Endothelial cell of umbilical vein (primary cell): ENCODE results near the gene LRCH3. TPM values are rescaled to one million over a fixed set of nuclear protein-coding genes. Genes with fewer than 3 reads are reported as not detected.

Experiments used
- BruUV-seq: library from RNA; stranded (reverse); fragments of 400-500 nt; replicated peaks from 2 replicates; lab custom pipeline; 2021; lab: Mats Ljungman, UMichigan
- CTCF ChIA-PET: fragments of 300-600, 350-600 bp; sonication (Branson Sonifier 250); formaldehyde crosslinking; loops from one replicate; lab custom pipeline; 2021; ENCODE audit warnings: antibody characterized with exemption, inconsistent platforms; lab: Charles Lee
- POLR2A ChIA-PET: fragments of 300-600, 350-600 bp; sonication (Branson Sonifier 250); formaldehyde crosslinking; loops from one replicate; lab custom pipeline; 2021; ENCODE audit warnings: antibody characterized with exemption, inconsistent platforms; lab: Charles Lee
- DNase-seq: peaks from one replicate; pipeline ENCODE4 v3.0.0-alpha.2; 2011; ENCODE audit warnings: low read depth, low spot score
- FAIRE-seq: peaks from 2 replicates; lab custom pipeline; 2011; peaks lifted over from hg19 to GRCh38; lab: Jason Lieb, UNC
- H2AFZ ChIP-seq: 2 replicates; pipeline ENCODE4 v1.6.0; 2012; ENCODE audit warnings: low read depth, low read length, control low read depth, inconsistent platforms
- H3K27ac ChIP-seq: 2 replicates; pipeline ENCODE4 v1.5.1; 2011; ENCODE audit warnings: low read depth, mild to moderate bottlenecking, control low read depth, low read length, moderate library complexity; ENCODE audit not compliant: insufficient read depth
- H3K27me3 ChIP-seq, 2 experiments: 2 replicates each; pipeline versions ENCODE4 v1.6.0 to v1.6.1; 2011; ENCODE audit warnings: low read length in 2 of 2, mixed read lengths in 1 of 2; ENCODE audit not compliant: control insufficient read depth in 2 of 2, insufficient read depth in 2 of 2
- H3K36me3 ChIP-seq, 2 experiments: 2 replicates in 1 of 2; 3 replicates in 1 of 2; pipeline ENCODE4 v1.5.1; 2011; ENCODE audit warnings: low read length in 2 of 2, mild to moderate bottlenecking in 1 of 2, moderate library complexity in 1 of 2; ENCODE audit not compliant: control insufficient read depth in 2 of 2, insufficient read depth in 2 of 2; ENCODE audit errors: extremely low read depth in 1 of 2
- H3K4me1 ChIP-seq: 3 replicates; pipeline ENCODE4 v1.5.1; 2011; ENCODE audit warnings: mild to moderate bottlenecking, low read length; ENCODE audit not compliant: control insufficient read depth, insufficient read depth; ENCODE audit errors: extremely low read depth
- H3K4me2 ChIP-seq: 2 replicates; pipeline ENCODE4 v1.6.1; 2011; ENCODE audit warnings: low read length, control low read depth, mixed read lengths; ENCODE audit not compliant: insufficient read depth
- H3K4me3 ChIP-seq, 3 experiments: fragments of 200-600 bp in 1 of 3; sonication (generic), shearing (Covaris generic) in 1 of 3; replicated peaks in 1 of 3; 2 replicates each; pipeline ENCODE4 v1.5.1; 2011 to 2016; ENCODE audit warnings: control low read depth in 3 of 3, low read length in 3 of 3, mild to moderate bottlenecking in 2 of 3, inconsistent platforms in 1 of 3, low read depth in 1 of 3, moderate library complexity in 1 of 3; ENCODE audit not compliant: insufficient read depth in 1 of 3
- H3K79me2 ChIP-seq: 2 replicates; pipeline ENCODE4 v1.6.0; 2012; ENCODE audit warnings: low read length, inconsistent platforms; ENCODE audit not compliant: control insufficient read depth, insufficient read depth
- H3K9ac ChIP-seq: replicated peaks from 2 replicates; pipeline ENCODE3; 2011; ENCODE audit warnings: low read length, control low read depth; ENCODE audit not compliant: insufficient read depth; ENCODE audit errors: extremely low read depth
- H3K9me1 ChIP-seq: replicated peaks from 3 replicates; pipeline ENCODE4 v1.6.0; 2011; ENCODE audit warnings: mild to moderate bottlenecking, low read length; ENCODE audit not compliant: control insufficient read depth, insufficient read depth; ENCODE audit errors: extremely low read depth
- H3K9me3 ChIP-seq: replicated peaks from 2 replicates; pipeline ENCODE4 v1.5.1; 2012; ENCODE audit warnings: low read length, inconsistent platforms; ENCODE audit not compliant: control insufficient read depth, insufficient read depth
- H4K20me1 ChIP-seq: replicated peaks from 2 replicates; pipeline ENCODE3; 2011; ENCODE audit warnings: mild to moderate bottlenecking, low read length; ENCODE audit not compliant: control insufficient read depth, insufficient read depth; ENCODE audit errors: extremely low read depth
- CTCF ChIP-seq, 2 donors: IDR thresholded peaks; 1 replicate in 1 of 2; 2 replicates in 1 of 2; pipeline ENCODE4 v1.5.1; 2011; ENCODE audit warnings: low read length in 2 of 2, mild to moderate bottlenecking in 2 of 2, moderate library complexity in 2 of 2, control low read depth in 1 of 2, inconsistent platforms in 1 of 2, low read depth in 1 of 2; ENCODE audit not compliant: insufficient read depth in 1 of 2; ENCODE audit errors: extremely low read depth in 1 of 2
- EZH2 ChIP-seq: IDR thresholded peaks from 2 replicates; pipeline ENCODE4 v1.6.1; 2012; ENCODE audit warnings: borderline replicate concordance, low read depth, mild to moderate bottlenecking, moderate library complexity, low read length, inconsistent platforms; ENCODE audit not compliant: severe bottlenecking
- FOS ChIP-seq: IDR thresholded peaks from 2 replicates; pipeline ENCODE4 v1.6.1; 2011; ENCODE audit warnings: mild to moderate bottlenecking, low read length, moderate library complexity, borderline replicate concordance; ENCODE audit not compliant: insufficient read depth
- GATA2 ChIP-seq: IDR thresholded peaks from 2 replicates; pipeline ENCODE4 v1.7.0; 2011; ENCODE audit warnings: low read depth, mild to moderate bottlenecking, moderate library complexity, mixed read lengths, low read length; ENCODE audit not compliant: insufficient read length, insufficient read depth
- JUN ChIP-seq: IDR thresholded peaks from 2 replicates; pipeline ENCODE4 v1.6.1; 2011; ENCODE audit warnings: borderline replicate concordance, low read depth; ENCODE audit not compliant: insufficient read length, insufficient read depth
- MYC ChIP-seq: IDR thresholded peaks from one replicate; pipeline ENCODE4 v1.6.1; 2011; ENCODE audit warnings: mild to moderate bottlenecking, low read depth, low read length
- POLR2A ChIP-seq: IDR thresholded peaks from 2 replicates; pipeline ENCODE4 v1.6.1; 2012; ENCODE audit warnings: low read depth, mild to moderate bottlenecking, control low read depth, low read length
- POLR2AphosphoS5 ChIP-seq: IDR thresholded peaks from 2 replicates; pipeline ENCODE4 v1.6.1; 2012; ENCODE audit warnings: low read depth, mild to moderate bottlenecking, control low read depth, low read length, moderate library complexity; ENCODE audit not compliant: insufficient read depth
- dilution Hi-C: fragments of 300-500 bp; cut with MboI; formaldehyde crosslinking; loops from one replicate; pipeline ENCODE4 v1.15.0; 2019; ENCODE audit warnings: low sequenced_read_pairs; ENCODE audit not compliant: extremely low pct_ligation_motif_present
- intact Hi-C: fragments of 100-400 bp; cut with micrococcal nuclease; formaldehyde crosslinking; loops from one replicate; pipeline ENCODE4 v1.10.0; 2022
- polyA plus RNA-seq, 4 experiments: library from polyadenylated mRNA; depleted of rRNA in 3 of 4; stranded (reverse) in 3 of 4; unstranded in 1 of 4; fragments of >200 nt; gene quantifications; 2 replicates each; pipeline versions ENCODE4 v1.2.1 to v1.2.3, GENCODE V29; 2011 to 2012; ENCODE audit warnings: missing spikeins in 1 of 4
- total RNA-seq: library from RNA; stranded (reverse); gene quantifications from 2 replicates; pipeline ENCODE4 v1.2.3, GENCODE V29; 2021
- TF ChIP-seq, protein P1 (sequence below): IDR thresholded peaks from 2 replicates; pipeline ENCODE4 v1.6.1; 2011; ENCODE audit not compliant: insufficient read depth, insufficient read length

The LRCH3 gene
- total and polyA plus RNA-seq, 2 donors (not counting 3 experiments of a cell fraction or from before 2014, with no cell fraction given): 43.9 to 60.3 TPM

DNA sequence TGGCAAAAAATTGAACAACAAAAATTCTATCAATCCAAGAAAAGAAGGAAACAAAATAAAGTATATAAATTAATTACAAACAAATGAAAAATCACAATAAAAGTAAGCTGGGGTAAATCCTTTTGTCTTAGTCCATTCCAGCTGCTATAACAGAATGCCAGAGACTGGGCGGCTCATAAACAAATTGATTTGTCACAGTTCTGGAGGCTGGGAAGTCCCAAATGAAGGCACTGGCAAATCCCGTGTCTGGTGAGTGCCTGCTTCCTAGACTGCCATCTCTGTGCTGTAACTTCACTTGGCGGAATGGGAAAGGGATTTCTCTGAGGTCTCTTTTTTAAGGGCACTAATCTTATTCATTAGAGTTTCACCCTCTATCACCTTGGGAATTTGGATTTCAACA lies 105.4 kb downstream of the LRCH3 start:
- no peaks in the 10 kb centered on the region for H4K20me1 ChIP-seq
- dilution Hi-C loops: no loop called here
- H3K4me3 ChIP-seq: no peak overlapping the region
- no peak overlapping the region for H3K27ac ChIP-seq
- H3K79me2 ChIP-seq: no peaks in the 10 kb centered on the region
- ChIA-PET POLR2A (no interaction called here), CTCF (interaction anchor here (1.5 kb wide), 1 partner anchor 16 kb away, joined by 4 read pairs; no protein-coding TSS in a partner anchor)
- no peak for TF ChIP-seq GATA2
- TF ChIP-seq FOS: no peak
- no peak for TF ChIP-seq POLR2A
- no peak for TF ChIP-seq JUN
- no peak for TF ChIP-seq EZH2
- no peak for TF ChIP-seq CTCF (IDR thresholded peaks at IDR 0.05; ENCODE audit: extremely low read depth in 1 of 2, insufficient read depth in 1 of 2, low read depth in 1 of 2, low read length in 2 of 2)
- no peak for TF ChIP-seq MYC
- no peak for TF ChIP-seq POLR2AphosphoS5
- TF ChIP-seq, protein P1, sequence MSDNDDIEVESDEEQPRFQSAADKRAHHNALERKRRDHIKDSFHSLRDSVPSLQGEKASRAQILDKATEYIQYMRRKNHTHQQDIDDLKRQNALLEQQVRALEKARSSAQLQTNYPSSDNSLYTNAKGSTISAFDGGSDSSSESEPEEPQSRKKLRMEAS: no peak
- no peak overlapping the region for H3K4me2 ChIP-seq
- FAIRE-seq: no peak
- no peaks in the 10 kb centered on the region for H3K9me1 ChIP-seq
- DNase-seq: no peak
- intact Hi-C loops: no loop called here
- H3K36me3 ChIP-seq: no peaks in the 10 kb centered on the region
- no peaks in the 10 kb centered on the region for H3K9me3 ChIP-seq
- H3K4me1 ChIP-seq: no peaks in the 10 kb centered on the region
- H2AFZ ChIP-seq: no peak overlapping the region
- H3K9ac ChIP-seq: no peak overlapping the region
- no peaks in the 10 kb centered on the region for H3K27me3 ChIP-seq
- BruUV-seq: no TSS peak
